GM12864 (cell line): ENCODE measurements around the gene GPALPP1.

Experiments used
- DNase-seq: peaks from one replicate; pipeline ENCODE4 v3.0.0-alpha.2; 2011; ENCODE audit warnings: low read depth
- H3K4me3 ChIP-seq: 2 replicates; pipeline ENCODE4 v1.5.1; 2011; ENCODE audit warnings: mild to moderate bottlenecking, low read depth, low read length, control low read depth
- TF ChIP-seq, protein P1 (sequence below): IDR thresholded peaks from 2 replicates; pipeline ENCODE4 v1.5.1; 2011; ENCODE audit warnings: low read depth, mild to moderate bottlenecking, moderate library complexity, low read length, control low read depth, inconsistent platforms; ENCODE audit errors: missing control alignments

The GPALPP1 gene

DNA sequence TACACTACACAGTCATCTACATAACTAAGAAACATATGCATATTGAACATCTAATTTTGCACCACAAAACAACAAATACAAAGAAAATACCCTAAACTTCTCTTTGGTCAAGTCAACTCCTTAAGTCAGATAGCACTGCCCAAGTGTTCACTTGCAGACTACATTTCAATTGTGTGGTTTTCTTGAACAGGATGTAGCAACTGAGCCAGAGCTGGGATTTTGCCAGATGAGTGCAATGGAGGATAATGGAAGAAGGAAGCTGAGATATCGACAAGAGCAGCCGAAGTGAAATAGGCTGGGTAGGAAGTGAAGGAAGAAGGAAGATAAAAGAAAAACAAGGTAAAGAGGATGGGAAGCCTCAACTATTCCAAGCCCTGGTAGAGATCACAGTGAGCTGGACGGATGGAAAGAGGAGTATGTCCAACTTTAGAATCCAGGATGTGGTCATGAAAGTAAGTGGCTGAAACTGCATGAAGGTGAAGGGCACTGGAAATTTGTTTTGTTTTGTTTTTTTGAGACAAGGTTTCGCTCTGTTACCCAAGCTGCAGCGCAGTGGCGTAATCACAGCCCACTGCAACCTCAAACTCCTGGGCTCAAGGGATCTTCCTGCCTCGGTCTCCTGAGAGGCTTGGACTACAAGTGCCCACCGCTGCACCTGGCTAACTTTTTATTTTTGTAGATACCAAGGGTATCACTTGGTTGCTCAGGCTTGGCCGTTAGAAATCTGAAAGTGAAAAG is 15.1 kb upstream of the GPALPP1 start:
- H3K4me3 ChIP-seq, result peak overlapping the region; percentile 33
- TF ChIP-seq, protein P1, sequence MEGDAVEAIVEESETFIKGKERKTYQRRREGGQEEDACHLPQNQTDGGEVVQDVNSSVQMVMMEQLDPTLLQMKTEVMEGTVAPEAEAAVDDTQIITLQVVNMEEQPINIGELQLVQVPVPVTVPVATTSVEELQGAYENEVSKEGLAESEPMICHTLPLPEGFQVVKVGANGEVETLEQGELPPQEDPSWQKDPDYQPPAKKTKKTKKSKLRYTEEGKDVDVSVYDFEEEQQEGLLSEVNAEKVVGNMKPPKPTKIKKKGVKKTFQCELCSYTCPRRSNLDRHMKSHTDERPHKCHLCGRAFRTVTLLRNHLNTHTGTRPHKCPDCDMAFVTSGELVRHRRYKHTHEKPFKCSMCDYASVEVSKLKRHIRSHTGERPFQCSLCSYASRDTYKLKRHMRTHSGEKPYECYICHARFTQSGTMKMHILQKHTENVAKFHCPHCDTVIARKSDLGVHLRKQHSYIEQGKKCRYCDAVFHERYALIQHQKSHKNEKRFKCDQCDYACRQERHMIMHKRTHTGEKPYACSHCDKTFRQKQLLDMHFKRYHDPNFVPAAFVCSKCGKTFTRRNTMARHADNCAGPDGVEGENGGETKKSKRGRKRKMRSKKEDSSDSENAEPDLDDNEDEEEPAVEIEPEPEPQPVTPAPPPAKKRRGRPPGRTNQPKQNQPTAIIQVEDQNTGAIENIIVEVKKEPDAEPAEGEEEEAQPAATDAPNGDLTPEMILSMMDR, result no peak
- no peak for DNase-seq

DNA sequence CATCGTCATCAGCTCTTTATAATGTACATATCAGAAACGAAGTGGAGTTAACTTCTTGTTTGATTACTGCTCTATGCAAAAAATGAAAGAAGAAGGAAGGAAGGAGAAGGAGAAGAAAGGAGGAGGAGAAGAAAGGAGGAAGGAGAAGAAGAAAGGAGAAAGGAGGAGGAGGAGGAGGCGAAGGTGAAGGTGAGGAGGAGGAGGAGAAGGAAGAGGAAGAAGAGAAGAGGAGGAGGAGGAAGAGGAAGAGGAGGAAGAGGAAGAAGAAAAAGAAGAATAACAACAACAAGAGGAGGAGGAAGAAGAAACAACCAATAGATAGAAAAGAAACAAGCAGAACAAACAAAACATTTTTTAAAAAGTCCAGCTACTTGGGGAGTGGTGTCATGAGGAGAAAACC is 13.1 kb upstream of the GPALPP1 start:
- H3K4me3 ChIP-seq, result no peak overlapping the region
- DNase-seq, result no peak
- TF ChIP-seq, protein P1, result no peak

GRCh38 chr13:44976949-44977583 is 12.3 kb upstream of the GPALPP1 start:
- no peak for DNase-seq
- TF ChIP-seq, protein P1, result no peak
- no peak overlapping the region for H3K4me3 ChIP-seq

DNA sequence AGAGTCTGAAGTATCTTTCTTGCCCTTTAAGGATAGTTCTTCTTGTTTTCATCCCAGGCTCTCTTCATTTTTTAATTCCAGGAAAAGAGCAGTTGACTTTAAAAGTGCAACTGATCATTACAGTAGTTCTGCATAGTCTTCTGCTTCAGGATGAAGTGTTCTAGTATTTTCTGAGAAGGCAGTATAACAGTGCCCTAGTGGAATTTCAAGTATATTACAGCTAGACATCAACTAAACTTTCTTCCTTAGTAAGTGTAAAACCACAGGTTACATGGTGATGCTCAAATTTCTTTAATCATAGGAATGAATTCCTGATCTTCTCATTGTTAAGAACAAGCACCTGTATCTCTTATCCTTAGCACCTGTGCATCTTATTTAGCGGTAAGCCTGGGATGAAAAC is 11.0 kb upstream of the GPALPP1 start:
- TF ChIP-seq, protein P1, result peak; percentile 32
- DNase-seq, result no peak
- no peak overlapping the region for H3K4me3 ChIP-seq

- peak overlapping the region; percentile 90 for H3K4me3 ChIP-seq
- DNase-seq, result no peak
- TF ChIP-seq, protein P1, result no peak
These were observed 603 bp downstream of the GPALPP1 start for GRCh38 chr13:44989941-44990340.

DNA sequence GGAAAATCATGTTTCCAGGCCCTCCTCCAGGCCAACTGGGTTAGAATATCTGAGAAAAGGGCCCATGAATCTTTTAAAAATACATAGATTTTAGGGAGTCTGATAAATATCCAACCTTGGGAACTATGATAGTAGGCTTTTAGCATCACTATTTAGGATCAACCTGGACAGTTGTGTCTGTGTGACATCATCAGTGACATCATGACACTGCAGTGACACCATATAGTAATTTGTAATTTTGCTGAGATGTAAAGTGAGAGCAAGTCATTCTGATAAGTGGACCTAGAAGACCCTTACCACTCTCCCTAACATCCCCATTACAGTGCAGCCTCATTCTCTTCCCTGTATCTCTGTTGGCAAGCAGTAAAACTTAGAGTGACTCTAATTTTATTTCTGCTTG is 14.1 kb downstream of the GPALPP1 start:
- DNase-seq, result no peak
- H3K4me3 ChIP-seq, result no peak overlapping the region
- TF ChIP-seq, protein P1, result no peak
